Heart left ventricle (tissue), 13 donors: ENCODE measurements around the gene EDEM1.

Source experiments
- POLR2A ChIP-seq, 2 donors: fragments of 450-650 bp; IDR thresholded peaks; one replicate each; pipeline ENCODE4 v1.6.1; 2017; ENCODE audit warnings: antibody characterized with exemption in 2 of 2, mild to moderate bottlenecking in 2 of 2, moderate library complexity in 2 of 2
- TF ChIP-seq, protein P1 (sequence below), 12 donors: fragments of 200-600 bp; sonication (generic) in 4 of 12; IDR thresholded peaks; one replicate each; pipeline versions ENCODE4 v1.5.0 to v1.8.0; 2018 to 2022; ENCODE audit warnings: antibody characterized with exemption in 12 of 12, mild to moderate bottlenecking in 5 of 12
- donor health status: ischemic (EF 13 %, LVEDD 7.1; RV severe dilation, severe dysfunction).
- donor health status: DM: no; HTN: yes; CAD: no.
- donor health status: DM: no; HTN: no; CAD: no.
- donor health status: ischemic (EF 25% LVEDD 6.9; RV normal size, moderate dysfunction).
- donor health status: ischemic (EF 25% LVEDD 5.7; RV mildly dilated, moderate dysfunction).
- donor health status: ischemic (EF 35%, LVEDD 5.7; RV mildly dilated, moderate dysfunction).
- donor health status: nonischemic (EF 11% LVEDD 7.7; RV severe dilation, severe dysfunction).
- donor health status: DM: yes; HTN: yes; CAD: no.
- donor health status: PGD.
- donor health status: ischemic (EF 29% LVEDD 5.4; RV normal size, mild dysfunction).
- donor health status: nonischemic (EF 23%, LVEDD 6.1; RV moderate dilation, normal function).

GRCh38 chr3:5227812-5228211 is 40.3 kb downstream of the EDEM1 start:
- TF ChIP-seq, protein P1, sequence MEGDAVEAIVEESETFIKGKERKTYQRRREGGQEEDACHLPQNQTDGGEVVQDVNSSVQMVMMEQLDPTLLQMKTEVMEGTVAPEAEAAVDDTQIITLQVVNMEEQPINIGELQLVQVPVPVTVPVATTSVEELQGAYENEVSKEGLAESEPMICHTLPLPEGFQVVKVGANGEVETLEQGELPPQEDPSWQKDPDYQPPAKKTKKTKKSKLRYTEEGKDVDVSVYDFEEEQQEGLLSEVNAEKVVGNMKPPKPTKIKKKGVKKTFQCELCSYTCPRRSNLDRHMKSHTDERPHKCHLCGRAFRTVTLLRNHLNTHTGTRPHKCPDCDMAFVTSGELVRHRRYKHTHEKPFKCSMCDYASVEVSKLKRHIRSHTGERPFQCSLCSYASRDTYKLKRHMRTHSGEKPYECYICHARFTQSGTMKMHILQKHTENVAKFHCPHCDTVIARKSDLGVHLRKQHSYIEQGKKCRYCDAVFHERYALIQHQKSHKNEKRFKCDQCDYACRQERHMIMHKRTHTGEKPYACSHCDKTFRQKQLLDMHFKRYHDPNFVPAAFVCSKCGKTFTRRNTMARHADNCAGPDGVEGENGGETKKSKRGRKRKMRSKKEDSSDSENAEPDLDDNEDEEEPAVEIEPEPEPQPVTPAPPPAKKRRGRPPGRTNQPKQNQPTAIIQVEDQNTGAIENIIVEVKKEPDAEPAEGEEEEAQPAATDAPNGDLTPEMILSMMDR (IDR thresholded peaks at IDR 0.05): no peak
- no peak for TF ChIP-seq POLR2A (IDR thresholded peaks at IDR 0.05)
